Measurements from ENCODE around the gene UNC13C.

The UNC13C gene

GRCh38 chr15:54273928-54274327 lies 295.7 kb downstream of the UNC13C start:
- no peaks in the 10 kb centered on the region for H3K36me3 ChIP-seq (ENCODE audit: control insufficient read depth in 2 of 2, insufficient read depth in 1 of 2, low read length in 2 of 2)
- no peaks in the 10 kb centered on the region for H3K9me3 ChIP-seq (ENCODE audit: control insufficient read depth, insufficient read depth, low read depth, low read length)
- TF ChIP-seq ZNF280D (tag by site-specific recombination; IDR thresholded peaks at IDR 0.05) (no peak), ZSCAN23 (tag by site-specific recombination; IDR thresholded peaks at IDR 0.05) (no peak), ZNF138 (tag by site-specific recombination; IDR thresholded peaks at IDR 0.05; ENCODE audit: borderline replicate concordance) (no peak), ZNF670 (tag by site-specific recombination; IDR thresholded peaks at IDR 0.05; ENCODE audit: low read depth) (no peak), ZNF426 (tag by site-specific recombination; IDR thresholded peaks at IDR 0.05) (no peak), ZNF175 (tag by site-specific recombination; IDR thresholded peaks at IDR 0.05) (no peak), ZNF544 (tag by site-specific recombination; IDR thresholded peaks at IDR 0.05) (no peak), ZNF654 (tag by site-specific recombination; IDR thresholded peaks at IDR 0.05; ENCODE audit: low read depth) (no peak)
- CTCF ChIA-PET: interaction anchor here (0.6 to 0.8 kb wide), 5 partner anchors 12 to 230 kb away, joined by 3 to 6 read pairs (median 3); no protein-coding TSS in a partner anchor
- no peak overlapping the region for H3K4me3 ChIP-seq (ENCODE audit: low read depth, low read length)
- no peaks in the 10 kb centered on the region for H3K4me1 ChIP-seq (ENCODE audit: control insufficient read depth, insufficient read depth, low read length)
- POLR2A ChIA-PET: no interaction called here
- no peak overlapping the region for H3K27ac ChIP-seq (ENCODE audit: extremely low read depth, low read depth, low read length)

GRCh38 chr15:54277834-54278233 lies 299.6 kb downstream of the UNC13C start:
- Histone ChIP-seq H3K9me3 (ENCODE audit: control insufficient read depth, insufficient read depth, low read depth, low read length) (no peaks in the 10 kb centered on the region), H3K4me3 (ENCODE audit: low read depth, low read length) (no peak overlapping the region), H3K4me1 (ENCODE audit: control insufficient read depth, insufficient read depth, low read length) (no peaks in the 10 kb centered on the region), H3K36me3 (ENCODE audit: control insufficient read depth in 2 of 2, insufficient read depth in 1 of 2, low read length in 2 of 2) (no peaks in the 10 kb centered on the region), H3K27ac (ENCODE audit: extremely low read depth, low read depth, low read length) (no peak overlapping the region)
- ChIA-PET POLR2A (no interaction called here), CTCF (interaction anchor here (0.6 kb wide), 1 partner anchor 10 kb away, joined by 3 read pairs; no protein-coding TSS in a partner anchor)
- TF ChIP-seq ZNF274 (IDR thresholded peaks at IDR 0.05; ENCODE audit: low read length) (no peak), ZNF274 (tag by site-specific recombination; IDR thresholded peaks at IDR 0.05; ENCODE audit: borderline replicate concordance) (no peak), ZNF670 (tag by site-specific recombination; IDR thresholded peaks at IDR 0.05; ENCODE audit: low read depth) (no peak), ZBTB1 (tag by site-specific recombination; IDR thresholded peaks at IDR 0.05) (no peak), GLIS1 (tag by site-specific recombination; IDR thresholded peaks at IDR 0.05) (no peak), ZSCAN18 (tag by site-specific recombination; IDR thresholded peaks at IDR 0.05) (no peak), ZNF654 (tag by site-specific recombination; IDR thresholded peaks at IDR 0.05; ENCODE audit: low read depth) (no peak), ZNF398 (tag by site-specific recombination; IDR thresholded peaks at IDR 0.05) (no peak), SP2 (tag by site-specific recombination; IDR thresholded peaks at IDR 0.05) (no peak)

- no peak overlapping the region for H3K4me3 ChIP-seq (ENCODE audit: low read depth, low read length)
- no peaks in the 10 kb centered on the region for H3K9me3 ChIP-seq (ENCODE audit: control insufficient read depth, insufficient read depth, low read depth, low read length)
- POLR2A ChIA-PET: no interaction called here
- H3K4me1 ChIP-seq (ENCODE audit: control insufficient read depth, insufficient read depth, low read length): no peaks in the 10 kb centered on the region
- H3K36me3 ChIP-seq (ENCODE audit: control insufficient read depth in 2 of 2, insufficient read depth in 1 of 2, low read length in 2 of 2): no peaks in the 10 kb centered on the region
- H3K27ac ChIP-seq (ENCODE audit: extremely low read depth, low read depth, low read length): no peak overlapping the region
- CTCF ChIA-PET: no interaction called here
- TF ChIP-seq KLF9 (tag by site-specific recombination; IDR thresholded peaks at IDR 0.05; ENCODE audit: low read depth) (no peak), ZNF692 (tag by site-specific recombination; IDR thresholded peaks at IDR 0.05) (no peak), ZNF121 (tag by site-specific recombination; IDR thresholded peaks at IDR 0.05) (no peak), ZNF221 (tag by site-specific recombination; IDR thresholded peaks at IDR 0.05; ENCODE audit: borderline replicate concordance) (no peak), ZFP37 (tag by site-specific recombination; IDR thresholded peaks at IDR 0.05) (no peak), ZBTB26 (tag by site-specific recombination; optimal IDR thresholded peaks at IDR 0.05) (no peak), ATF2 (tag by site-specific recombination; IDR thresholded peaks at IDR 0.05; ENCODE audit: low read depth) (no peak)
These were observed 302.5 kb downstream of the UNC13C start for GRCh38 chr15:54280726-54281125.

All from HEK293 (cell line).